PC-9 (cell line): ENCODE data around the gene DEXI. TPM values are rescaled to one million over a fixed set of nuclear protein-coding genes. Genes with fewer than 3 reads are reported as not detected.

Source experiments
- BruUV-seq: library from RNA; stranded (reverse); fragments of 400-500 nt; replicated peaks from 2 replicates; lab custom pipeline; 2021; lab: Mats Ljungman, UMichigan
- CTCF ChIA-PET: fragments of 300-600 bp; sonication (Branson Sonifier 250); formaldehyde crosslinking; loops from one replicate; lab custom pipeline; 2022; ENCODE audit warnings: antibody characterized with exemption; lab: Charles Lee
- POLR2A ChIA-PET: fragments of 300-600 bp; sonication (Branson Sonifier 250); formaldehyde crosslinking; loops from one replicate; lab custom pipeline; 2022; ENCODE audit warnings: antibody characterized with exemption; ENCODE audit not compliant: unreplicated experiment; lab: Charles Lee
- DNase-seq, 2 experiments: peaks; one replicate each; pipeline versions ENCODE4 v3.0.0 to v3.0.0-alpha.2; 2015 to 2022; ENCODE audit warnings: mixed read lengths in 1 of 2
- H2AFZ ChIP-seq: fragments of 200-600 bp; sonication (generic); 2 replicates; pipeline ENCODE4 v1.8.1; 2017; ENCODE audit warnings: antibody characterized with exemption
- H3F3A ChIP-seq: fragments of 200-600 bp; sonication (generic); 2 replicates; pipeline ENCODE4 v1.8.1; 2017; ENCODE audit warnings: antibody characterized with exemption, mild to moderate bottlenecking, low read depth; ENCODE audit not compliant: insufficient read depth
- H3K27ac ChIP-seq: fragments of 200-600 bp; sonication (generic); 2 replicates; pipeline ENCODE4 v1.6.1; 2016; ENCODE audit warnings: mixed run types
- H3K27me3 ChIP-seq: fragments of 200-600 bp; sonication (generic); 2 replicates; pipeline ENCODE4 v1.6.1; 2016; ENCODE audit warnings: low read depth, mixed run types; ENCODE audit not compliant: insufficient read depth
- H3K36me3 ChIP-seq: fragments of 200-600 bp; sonication (generic); 2 replicates; pipeline ENCODE4 v1.6.1; 2016; ENCODE audit warnings: low read depth, mixed run types
- H3K4me1 ChIP-seq: fragments of 200-600 bp; sonication (generic); replicated peaks from 2 replicates; pipeline ENCODE4 v1.6.1; 2016; ENCODE audit warnings: mixed run types; ENCODE audit not compliant: insufficient read depth
- H3K4me2 ChIP-seq: fragments of 200-600 bp; sonication (generic); 2 replicates; pipeline ENCODE4 v1.6.1; 2017; ENCODE audit warnings: mixed run types
- H3K4me3 ChIP-seq: fragments of 200-600 bp; sonication (generic); 2 replicates; pipeline ENCODE4 v1.6.1; 2016; ENCODE audit warnings: mixed run types
- H3K79me2 ChIP-seq: fragments of 200-600 bp; sonication (generic); 2 replicates; pipeline ENCODE4 v1.6.1; 2017; ENCODE audit warnings: low read depth, mixed run types
- H3K9me2 ChIP-seq: fragments of 200-600 bp; sonication (generic); 2 replicates; pipeline ENCODE4 v1.8.1; 2017; ENCODE audit warnings: mild to moderate bottlenecking; ENCODE audit not compliant: insufficient read depth
- H3K9me3 ChIP-seq: fragments of 200-600 bp; sonication (generic); 2 replicates; pipeline ENCODE4 v1.8.1; 2016; ENCODE audit warnings: low read depth; ENCODE audit not compliant: insufficient read depth
- H4K20me1 ChIP-seq: fragments of 200-600 bp; sonication (generic); 2 replicates; pipeline ENCODE4 v1.8.1; 2017; ENCODE audit not compliant: insufficient read depth
- EZH2 ChIP-seq: fragments of 200-600 bp; sonication (generic); IDR thresholded peaks from 2 replicates; pipeline ENCODE4 v1.8.0; 2017; ENCODE audit warnings: antibody characterized with exemption, low read depth
- intact Hi-C: fragments of 100-400 bp; cut with micrococcal nuclease; formaldehyde crosslinking; loops from one replicate; pipeline ENCODE4 v1.10.0; 2022; ENCODE audit not compliant: unreplicated experiment
- total RNA-seq: library from RNA; stranded (reverse); gene quantifications from 2 replicates; pipeline ENCODE4 v1.2.3, GENCODE V29; 2021
- TF ChIP-seq, protein P1 (sequence below): fragments of 200-600 bp; sonication (generic); conservative IDR thresholded peaks from 2 replicates; pipeline ENCODE4 v1.6.1; 2017; ENCODE audit warnings: mixed run types, antibody characterized with exemption, mild to moderate bottlenecking, moderate library complexity

The DEXI gene
- total RNA-seq, 1 experiment from 2014 or later: 33.1 TPM

DNA sequence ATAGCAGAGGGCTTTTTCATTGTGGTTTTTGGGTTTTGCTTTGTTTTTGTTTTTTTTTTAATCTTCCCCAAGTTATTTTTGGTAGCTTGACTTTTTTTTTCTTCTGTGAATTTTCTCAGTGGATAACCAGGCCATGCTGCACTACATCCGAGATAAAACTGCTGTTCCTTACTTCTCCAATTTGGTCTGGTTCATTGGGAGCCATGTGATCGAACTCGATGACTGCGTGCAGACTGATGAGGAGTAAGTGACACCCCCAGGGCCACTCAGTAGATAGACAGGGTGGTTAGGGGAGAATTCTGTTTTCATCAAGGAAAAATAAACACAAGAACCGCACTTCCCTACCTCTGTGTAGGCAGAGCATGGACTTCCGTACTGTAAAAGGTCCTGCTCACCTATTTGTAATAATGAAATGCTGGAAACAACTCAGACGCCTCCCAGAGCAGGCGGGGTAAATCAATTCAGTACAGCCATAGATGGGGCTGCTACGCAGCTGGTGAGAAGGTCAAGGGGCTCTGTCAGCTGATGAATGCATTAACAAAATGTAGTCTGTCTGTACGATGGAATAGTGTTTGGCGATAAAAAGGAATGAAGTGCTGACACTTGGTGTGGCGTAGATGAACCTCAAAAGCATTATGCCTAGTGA, 30.7 kb upstream of the DEXI start:
- intact Hi-C loops: loop anchor here (5.0 kb wide), 2 partner anchors 559 to 1094 kb away; no protein-coding TSS in a partner anchor
- DNase-seq: no peak
- POLR2A ChIA-PET: no interaction called here

DNA sequence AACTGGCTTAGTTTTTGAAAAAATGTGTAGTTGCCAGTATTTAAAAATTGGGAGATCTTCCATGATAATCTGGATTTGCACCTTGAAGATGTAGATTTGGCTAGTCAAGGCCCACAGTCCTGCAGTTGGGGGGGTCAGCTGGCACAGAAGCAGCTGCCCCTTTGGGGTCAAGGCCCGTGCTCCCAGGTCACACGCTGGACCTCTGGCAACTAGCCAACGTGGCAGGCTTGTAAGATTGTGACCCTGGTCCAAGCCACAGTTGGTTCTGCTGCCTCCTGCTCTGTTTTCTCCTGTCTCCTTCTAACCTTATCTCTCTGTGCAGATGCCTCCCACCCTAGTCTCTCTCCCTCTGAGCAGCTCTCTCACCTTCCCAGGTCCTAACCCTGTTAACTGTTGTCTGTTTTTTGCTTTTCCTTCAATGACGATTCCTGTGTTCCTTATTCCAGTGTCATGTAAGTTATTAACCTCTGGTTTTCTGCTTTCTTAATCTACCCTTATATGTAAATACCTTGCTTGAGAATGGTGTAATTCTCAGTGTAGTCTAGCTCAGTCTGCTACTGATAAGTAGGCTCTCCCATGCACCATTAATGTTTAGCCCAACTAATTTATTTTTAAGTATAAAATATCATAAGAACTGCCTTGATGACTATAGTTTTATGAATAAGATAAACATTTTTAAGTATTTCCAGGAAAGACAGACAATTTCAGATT, 30.0 kb upstream of the DEXI start:
- no peak overlapping the region for H3K27ac ChIP-seq
- peaks cover 9% of the 10 kb centered on the region for H3K4me1 ChIP-seq
- no peaks in the 10 kb centered on the region for H3K79me2 ChIP-seq
- TF ChIP-seq, protein P1, sequence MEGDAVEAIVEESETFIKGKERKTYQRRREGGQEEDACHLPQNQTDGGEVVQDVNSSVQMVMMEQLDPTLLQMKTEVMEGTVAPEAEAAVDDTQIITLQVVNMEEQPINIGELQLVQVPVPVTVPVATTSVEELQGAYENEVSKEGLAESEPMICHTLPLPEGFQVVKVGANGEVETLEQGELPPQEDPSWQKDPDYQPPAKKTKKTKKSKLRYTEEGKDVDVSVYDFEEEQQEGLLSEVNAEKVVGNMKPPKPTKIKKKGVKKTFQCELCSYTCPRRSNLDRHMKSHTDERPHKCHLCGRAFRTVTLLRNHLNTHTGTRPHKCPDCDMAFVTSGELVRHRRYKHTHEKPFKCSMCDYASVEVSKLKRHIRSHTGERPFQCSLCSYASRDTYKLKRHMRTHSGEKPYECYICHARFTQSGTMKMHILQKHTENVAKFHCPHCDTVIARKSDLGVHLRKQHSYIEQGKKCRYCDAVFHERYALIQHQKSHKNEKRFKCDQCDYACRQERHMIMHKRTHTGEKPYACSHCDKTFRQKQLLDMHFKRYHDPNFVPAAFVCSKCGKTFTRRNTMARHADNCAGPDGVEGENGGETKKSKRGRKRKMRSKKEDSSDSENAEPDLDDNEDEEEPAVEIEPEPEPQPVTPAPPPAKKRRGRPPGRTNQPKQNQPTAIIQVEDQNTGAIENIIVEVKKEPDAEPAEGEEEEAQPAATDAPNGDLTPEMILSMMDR: no peak
- TF ChIP-seq EZH2: no peak
- ChIA-PET POLR2A (no interaction called here), CTCF (interaction anchor here (0.5 kb wide), 1 partner anchor 19 kb away, joined by 7 read pairs; no protein-coding TSS in a partner anchor)
- no peaks in the 10 kb centered on the region; the same call in 1 of the 2 replicates for H3F3A ChIP-seq
- peak overlapping the region; percentile 41 for H3K4me2 ChIP-seq
- no peak overlapping the region for H2AFZ ChIP-seq
- H3K9me2 ChIP-seq: no peaks in the 10 kb centered on the region
- no peaks in the 10 kb centered on the region for H4K20me1 ChIP-seq
- DNase-seq: no peak
- no peak overlapping the region for H3K4me3 ChIP-seq
- no TSS peak for BruUV-seq
- H3K9me3 ChIP-seq: no peaks in the 10 kb centered on the region
- H3K36me3 ChIP-seq: no peaks in the 10 kb centered on the region; the same call in 1 of the 2 replicates
- intact Hi-C loops: loop anchor here (5.0 kb wide), 2 partner anchors 560 to 1095 kb away; no protein-coding TSS in a partner anchor
- no peaks in the 10 kb centered on the region for H3K27me3 ChIP-seq

More for the DNA sequence above, 30.7 kb upstream of the DEXI start:
- no peaks in the 10 kb centered on the region; the same call in 1 of the 2 replicates for H3K36me3 ChIP-seq
- H3K79me2 ChIP-seq: no peaks in the 10 kb centered on the region
- BruUV-seq: no TSS peak
- H3K27me3 ChIP-seq: no peaks in the 10 kb centered on the region
- no peaks in the 10 kb centered on the region for H3K9me3 ChIP-seq
- no peaks in the 10 kb centered on the region for H4K20me1 ChIP-seq
- peaks cover 9% of the 10 kb centered on the region for H3K4me1 ChIP-seq
- TF ChIP-seq, protein P1: no peak
- TF ChIP-seq EZH2: no peak
- no peaks in the 10 kb centered on the region; the same call in 1 of the 2 replicates for H3F3A ChIP-seq
- no peak overlapping the region for H2AFZ ChIP-seq
- H3K4me2 ChIP-seq: no peak overlapping the region
- H3K27ac ChIP-seq: no peak overlapping the region
- no peaks in the 10 kb centered on the region for H3K9me2 ChIP-seq
- H3K4me3 ChIP-seq: no peak overlapping the region
- CTCF ChIA-PET: interaction anchor here (0.6 kb wide), 1 partner anchor 418 kb away, joined by 5 read pairs; no protein-coding TSS in a partner anchor

DNA sequence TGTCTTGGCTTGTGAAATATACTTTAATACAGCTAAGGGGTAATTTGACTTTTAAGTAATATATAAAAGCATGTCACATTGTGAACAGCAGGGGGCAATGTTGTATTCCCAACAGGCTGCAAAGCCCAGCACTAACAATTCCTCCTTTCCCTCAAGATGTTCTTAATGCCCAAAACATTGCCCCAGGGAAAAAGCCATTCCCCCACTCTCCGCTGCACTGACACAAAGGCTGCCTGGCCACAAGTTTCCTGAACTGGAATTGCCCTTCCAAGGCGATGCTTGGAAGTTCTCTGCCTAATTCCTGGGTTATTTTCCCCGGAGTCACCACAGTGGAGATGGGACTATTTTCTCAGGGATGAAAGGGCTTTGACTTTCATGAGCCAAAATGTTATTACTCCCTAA, 29.3 kb upstream of the DEXI start:
- Histone ChIP-seq H3F3A (no peaks in the 10 kb centered on the region; the same call in 1 of the 2 replicates), H2AFZ (no peak overlapping the region), H3K27me3 (no peaks in the 10 kb centered on the region), H3K4me1 (peaks cover 9% of the 10 kb centered on the region), H3K4me2 (peak overlapping the region; percentile 41), H3K9me2 (no peaks in the 10 kb centered on the region), H4K20me1 (no peaks in the 10 kb centered on the region), H3K36me3 (no peaks in the 10 kb centered on the region; the same call in 1 of the 2 replicates), H3K9me3 (no peaks in the 10 kb centered on the region), H3K27ac (no peak overlapping the region), H3K79me2 (no peaks in the 10 kb centered on the region), H3K4me3 (no peak overlapping the region)
- TF ChIP-seq EZH2: no peak
- TF ChIP-seq, protein P1: peak; percentile 89
- intact Hi-C loops: loop anchor here (1.0 to 5.0 kb wide), 7 partner anchors 284 to 1096 kb away; no protein-coding TSS in a partner anchor
- POLR2A ChIA-PET: interaction anchor here (0.5 to 0.6 kb wide), 6 partner anchors 283 to 986 kb away, joined by 3 to 13 read pairs (median 4); partner anchors contain the start of gene SOCS1
- CTCF ChIA-PET: interaction anchor here (0.5 to 1.4 kb wide), 8 partner anchors 18 to 560 kb away, joined by 3 to 10 read pairs (median 3); partner anchors contain the start of gene SOCS1
- DNase-seq: peak; percentile 80 to 82
- no TSS peak for BruUV-seq
